ENCODE data around the gene CD58. TPM values are rescaled to one million over a fixed set of nuclear protein-coding genes. Genes with fewer than 3 reads are reported as not detected.

CD58 gene
- total and polyA plus RNA-seq, 2 of the 4 experiments (the other 2 are of a cell fraction) = 5.4 to 5.7 TPM

DNA sequence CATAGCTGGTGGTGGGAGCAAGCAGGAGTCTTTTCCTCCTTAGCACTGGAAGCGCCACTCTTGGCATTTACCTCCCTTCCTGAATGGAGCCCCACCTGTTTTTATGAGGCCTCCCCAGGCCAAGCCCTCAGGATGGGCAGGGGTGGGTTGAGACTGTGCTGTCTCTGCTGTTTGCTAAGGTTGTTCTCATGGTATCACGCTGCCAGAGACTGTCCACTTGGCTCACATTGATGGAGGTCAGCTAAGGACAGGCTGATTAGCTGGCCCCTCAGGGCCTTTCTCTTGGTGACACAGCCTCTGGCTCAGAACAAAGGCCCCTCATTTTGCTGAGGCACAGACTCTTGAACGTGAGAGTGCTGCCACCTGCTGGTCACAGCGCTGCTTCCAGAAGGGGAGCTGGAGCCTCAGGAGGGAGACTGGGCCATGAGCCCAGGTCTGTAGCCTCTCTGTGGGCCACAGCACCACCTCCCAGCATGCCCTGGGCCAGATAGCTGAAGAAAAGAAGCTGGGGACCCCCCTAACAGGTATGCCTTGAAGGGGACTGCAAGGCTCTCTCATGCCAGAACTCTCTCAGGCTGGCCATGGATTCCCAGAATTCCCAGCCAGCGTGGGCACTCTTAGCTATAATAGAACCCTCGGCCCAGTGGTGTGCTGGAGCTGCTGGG is 85.6 kb downstream of the CD58 start:
- Histone ChIP-seq H3K4me2 (ENCODE audit: low read depth, low read length) (no peak overlapping the region), H3K56ac (ENCODE audit: extremely low read depth, insufficient read depth, low read length) (no peak overlapping the region), H3K27ac (ENCODE audit: insufficient read depth, low read length) (no peak overlapping the region), H3K4ac (ENCODE audit: low read depth, low read length) (peak overlapping the region; percentile 52), H4K91ac (ENCODE audit: insufficient read depth, low read depth, low read length) (peak overlapping the region; percentile 43; the same call in 1 of the 2 replicates), H2BK15ac (ENCODE audit: low read depth, low read length) (no peak overlapping the region), H2AK5ac (ENCODE audit: low read depth, low read length) (no peak overlapping the region), H2BK20ac (ENCODE audit: low read depth, low read length) (peak overlapping the region; percentile 65; the same call in 1 of the 2 replicates), H2AFZ (replicated peaks; ENCODE audit: low read length, poor library complexity) (peak overlapping the region; percentile 81), H3K27me3 (ENCODE audit: control insufficient read depth, insufficient read depth, low read length) (no peaks in the 10 kb centered on the region), H3K79me1 (ENCODE audit: low read depth in 1 of 2, low read length in 2 of 2) (no peaks in the 10 kb centered on the region), H3K18ac (ENCODE audit: low read depth, low read length) (no peak overlapping the region; the same call in 1 of the 2 replicates), H4K5ac (ENCODE audit: low read depth, low read length) (peak overlapping the region; percentile 8; the same call in 1 of the 2 replicates), H3K36me3 (ENCODE audit: control insufficient read depth, insufficient read depth, low read length) (no peaks in the 10 kb centered on the region), H4K8ac (ENCODE audit: low read depth in 2 of 2, low read length in 2 of 2) (0 out of 4 replicates have a peak overlapping the region, but pooled peaks of 1 of the 2 experiments have one; percentile 48), H2AK9ac (replicated peaks; ENCODE audit: low read depth, low read length, poor library complexity) (peak overlapping the region; percentile 51), H2BK5ac (ENCODE audit: low read depth, low read length, poor library complexity, severe bottlenecking) (no peak overlapping the region), H3K4me3 (ENCODE audit: insufficient read depth, low read depth, low read length) (no peak overlapping the region), H3K9me3 (ENCODE audit: control insufficient read depth, insufficient read depth, low read length) (no peaks in the 10 kb centered on the region), H2BK120ac (ENCODE audit: low read depth, low read length) (peak overlapping the region; percentile 62; the same call in 1 of the 2 replicates), H3K14ac (replicated peaks; ENCODE audit: low read depth, low read length) (0 out of 2 replicates have a peak overlapping the region, but pooled peaks have one; percentile 51), H3K4me1 (ENCODE audit: control insufficient read depth, insufficient read depth, low read length) (peaks cover 9% of the 10 kb centered on the region), H4K20me1 (ENCODE audit: insufficient read depth, low read length) (no peaks in the 10 kb centered on the region), H3K23ac (ENCODE audit: low read depth, low read length) (no peak overlapping the region), H3K9ac (ENCODE audit: low read depth, low read length) (no peak overlapping the region), H3K9me1 (ENCODE audit: insufficient read depth, low read length) (no peaks in the 10 kb centered on the region; the same call in 1 of the 2 replicates)
- in situ Hi-C loops (cut with MboI; ENCODE audit: low sequenced_read_pairs) (no loop called here), dilution Hi-C loops (cut with HindIII; ENCODE audit: low sequenced_read_pairs, unreplicated experiment) (no loop called here), intact Hi-C loops (cut with micrococcal nuclease) (loop anchor here (1.0 to 5.0 kb wide), 5 partner anchors 68 to 346 kb away; no protein-coding TSS in a partner anchor)
- no CpG with 5 or more reads among the region's 6 CpGs for WGBS, 2 experiments (ENCODE audit: extremely low coverage in 2 of 2, insufficient read length in 1 of 2)
- CTCF ChIA-PET = interaction anchor here (0.6 to 3.9 kb wide), 27 partner anchors 9 to 591 kb away, joined by 3 to 41 read pairs (median 4); no protein-coding TSS in a partner anchor
- ATAC-seq (ENCODE audit: low read depth) (peak; percentile 87), DNase-seq (peak; percentile 78)
- POLR2A ChIA-PET (ENCODE audit: unreplicated experiment) = no interaction called here
- no TSS peak for BruUV-seq (replicated peaks)
- TF ChIP-seq RFX5 (IDR thresholded peaks at IDR 0.05; ENCODE audit: low read depth, low read length) = no peak
- peak; percentile 85 for TF ChIP-seq SMC3 (IDR thresholded peaks at IDR 0.05; ENCODE audit: low read depth, low read length)
- TF ChIP-seq CHD1 (IDR thresholded peaks at IDR 0.05; ENCODE audit: low read depth, low read length) = no peak
- 0 out of 2 replicates have a peak, but pooled peaks have one; percentile 18 for TF ChIP-seq MAFK (IDR thresholded peaks at IDR 0.05; ENCODE audit: low read depth, low read length)
- peak; percentile 87 for TF ChIP-seq RAD21 (IDR thresholded peaks at IDR 0.05; ENCODE audit: low read length)
- TF ChIP-seq, protein P1, sequence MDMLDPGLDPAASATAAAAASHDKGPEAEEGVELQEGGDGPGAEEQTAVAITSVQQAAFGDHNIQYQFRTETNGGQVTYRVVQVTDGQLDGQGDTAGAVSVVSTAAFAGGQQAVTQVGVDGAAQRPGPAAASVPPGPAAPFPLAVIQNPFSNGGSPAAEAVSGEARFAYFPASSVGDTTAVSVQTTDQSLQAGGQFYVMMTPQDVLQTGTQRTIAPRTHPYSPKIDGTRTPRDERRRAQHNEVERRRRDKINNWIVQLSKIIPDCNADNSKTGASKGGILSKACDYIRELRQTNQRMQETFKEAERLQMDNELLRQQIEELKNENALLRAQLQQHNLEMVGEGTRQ (IDR thresholded peaks at IDR 0.05; ENCODE audit: low read depth, low read length) = no peak
- no peak for TF ChIP-seq POLR2A (IDR thresholded peaks at IDR 0.05; ENCODE audit: low read depth, low read length)
- no peak for TF ChIP-seq FOS (IDR thresholded peaks at IDR 0.05; ENCODE audit: low read depth, low read length)
- TF ChIP-seq NFE2L2 (IDR thresholded peaks at IDR 0.05; ENCODE audit: low read depth, low read length) = no peak
- no peak for TF ChIP-seq BHLHE40 (IDR thresholded peaks at IDR 0.05; ENCODE audit: low read depth, low read length)
- TF ChIP-seq MXI1 (IDR thresholded peaks at IDR 0.05; ENCODE audit: borderline replicate concordance, low read depth, low read length) = no peak
- TF ChIP-seq, protein P2, sequence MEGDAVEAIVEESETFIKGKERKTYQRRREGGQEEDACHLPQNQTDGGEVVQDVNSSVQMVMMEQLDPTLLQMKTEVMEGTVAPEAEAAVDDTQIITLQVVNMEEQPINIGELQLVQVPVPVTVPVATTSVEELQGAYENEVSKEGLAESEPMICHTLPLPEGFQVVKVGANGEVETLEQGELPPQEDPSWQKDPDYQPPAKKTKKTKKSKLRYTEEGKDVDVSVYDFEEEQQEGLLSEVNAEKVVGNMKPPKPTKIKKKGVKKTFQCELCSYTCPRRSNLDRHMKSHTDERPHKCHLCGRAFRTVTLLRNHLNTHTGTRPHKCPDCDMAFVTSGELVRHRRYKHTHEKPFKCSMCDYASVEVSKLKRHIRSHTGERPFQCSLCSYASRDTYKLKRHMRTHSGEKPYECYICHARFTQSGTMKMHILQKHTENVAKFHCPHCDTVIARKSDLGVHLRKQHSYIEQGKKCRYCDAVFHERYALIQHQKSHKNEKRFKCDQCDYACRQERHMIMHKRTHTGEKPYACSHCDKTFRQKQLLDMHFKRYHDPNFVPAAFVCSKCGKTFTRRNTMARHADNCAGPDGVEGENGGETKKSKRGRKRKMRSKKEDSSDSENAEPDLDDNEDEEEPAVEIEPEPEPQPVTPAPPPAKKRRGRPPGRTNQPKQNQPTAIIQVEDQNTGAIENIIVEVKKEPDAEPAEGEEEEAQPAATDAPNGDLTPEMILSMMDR (conservative IDR thresholded peaks at IDR 0.05; ENCODE audit: low read depth, low read length) = peak; percentile 90
- TF ChIP-seq, protein P3, sequence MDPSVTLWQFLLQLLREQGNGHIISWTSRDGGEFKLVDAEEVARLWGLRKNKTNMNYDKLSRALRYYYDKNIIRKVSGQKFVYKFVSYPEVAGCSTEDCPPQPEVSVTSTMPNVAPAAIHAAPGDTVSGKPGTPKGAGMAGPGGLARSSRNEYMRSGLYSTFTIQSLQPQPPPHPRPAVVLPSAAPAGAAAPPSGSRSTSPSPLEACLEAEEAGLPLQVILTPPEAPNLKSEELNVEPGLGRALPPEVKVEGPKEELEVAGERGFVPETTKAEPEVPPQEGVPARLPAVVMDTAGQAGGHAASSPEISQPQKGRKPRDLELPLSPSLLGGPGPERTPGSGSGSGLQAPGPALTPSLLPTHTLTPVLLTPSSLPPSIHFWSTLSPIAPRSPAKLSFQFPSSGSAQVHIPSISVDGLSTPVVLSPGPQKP (IDR thresholded peaks at IDR 0.05; ENCODE audit: borderline replicate concordance, low read depth, low read length) = no peak
- no peak for TF ChIP-seq CEBPB (IDR thresholded peaks at IDR 0.05; ENCODE audit: low read depth, low read length)
- TF ChIP-seq RCOR1 (IDR thresholded peaks at IDR 0.05; ENCODE audit: insufficient replicate concordance, low read length) = no peak
